GM18508 (cell line): ENCODE measurements around the gene ZDHHC23.
A peak's percentile ranks its signal among the peaks of the same experiment; 100 is the strongest.

Experiments
- ATAC-seq: cut with Tn5 transposase; IDR thresholded peaks from one replicate; pipeline ENCODE4 v1.9.1; 2021; ENCODE audit warnings: moderate number of reproducible peaks; ENCODE audit not compliant: insufficient read depth, unreplicated experiment

The ZDHHC23 gene

DNA sequence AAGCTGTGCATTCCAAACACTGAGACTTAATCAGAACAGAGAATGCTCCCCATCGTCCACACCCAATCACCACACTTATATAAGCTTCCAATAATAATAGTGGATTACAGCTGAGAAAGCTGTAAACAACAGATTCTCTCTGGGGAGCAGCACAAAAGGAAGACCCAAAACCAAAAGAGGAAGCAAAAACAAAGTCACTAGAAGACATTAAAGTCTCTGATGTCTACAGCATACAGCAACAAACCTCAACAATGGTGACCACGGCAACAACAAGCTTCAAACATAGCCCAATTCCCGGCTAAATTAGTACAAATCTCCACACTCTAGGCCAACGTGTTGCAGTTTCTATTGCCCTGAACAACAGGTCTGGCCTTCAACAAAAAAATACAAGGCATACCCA is 37.7 kb downstream of the ZDHHC23 start:
- ATAC-seq, result no peak

- ATAC-seq, result peak; percentile 83
Measured at GRCh38 chr3:114005481-114005880, 57.7 kb downstream of the ZDHHC23 start.

DNA sequence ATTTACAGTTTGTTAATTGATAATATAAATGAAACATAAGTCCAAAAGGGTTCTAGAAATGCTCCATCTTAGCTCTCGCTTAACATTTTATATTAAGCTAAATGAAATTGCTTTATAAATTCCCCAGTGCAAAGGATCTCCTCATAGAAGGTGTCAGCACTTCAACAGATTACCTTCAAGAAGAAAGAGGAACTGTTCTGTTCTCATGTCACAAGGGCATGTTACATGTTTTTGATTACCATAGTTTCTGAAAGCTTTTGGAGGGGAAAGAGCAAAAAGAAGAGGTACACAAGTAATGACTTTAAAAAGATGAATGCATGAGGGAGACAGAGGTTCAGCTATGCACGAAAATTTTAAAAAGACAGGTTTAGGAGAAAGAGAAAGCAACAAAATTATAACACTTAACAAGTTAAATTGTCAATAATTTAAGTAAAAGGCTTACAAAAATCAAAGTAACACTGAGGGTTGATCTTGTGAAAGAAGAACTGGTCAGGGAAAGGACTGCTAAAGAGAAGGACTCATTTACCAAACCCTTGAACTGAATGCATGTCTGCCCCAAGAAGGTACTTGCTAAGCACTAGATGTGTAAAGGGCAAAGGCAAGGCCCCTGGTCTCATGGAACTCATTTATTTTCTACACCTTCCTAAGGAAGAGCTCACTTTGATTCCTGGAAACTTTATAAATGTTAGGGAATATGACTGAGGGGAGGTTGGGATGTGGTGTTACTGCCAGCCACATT is 63.4 kb downstream of the ZDHHC23 start:
- no peak for ATAC-seq
